ENCODE data around the gene SLC30A10.

- no peak for TF ChIP-seq CTCF (conservative IDR thresholded peaks at IDR 0.05; ENCODE audit: low read length)
- TF ChIP-seq EZH2phosphoT487 (IDR thresholded peaks at IDR 0.05; ENCODE audit: borderline replicate concordance): no peak
Observed at GRCh38 chr1:219913005-219913770, 15.2 kb downstream of the SLC30A10 start.
